ENCODE data around the gene AKAP8L.

The AKAP8L gene

GRCh38 chr19:15448778-15449619 is 30.2 kb upstream of the AKAP8L start:
- peak; percentile 96 for FAIRE-seq

- no peak for FAIRE-seq
Observed at GRCh38 chr19:15448044-15448777, 29.4 kb upstream of the AKAP8L start.

- no peak for FAIRE-seq
Observed at GRCh38 chr19:15447057-15447456, 28.3 kb upstream of the AKAP8L start.

DNA sequence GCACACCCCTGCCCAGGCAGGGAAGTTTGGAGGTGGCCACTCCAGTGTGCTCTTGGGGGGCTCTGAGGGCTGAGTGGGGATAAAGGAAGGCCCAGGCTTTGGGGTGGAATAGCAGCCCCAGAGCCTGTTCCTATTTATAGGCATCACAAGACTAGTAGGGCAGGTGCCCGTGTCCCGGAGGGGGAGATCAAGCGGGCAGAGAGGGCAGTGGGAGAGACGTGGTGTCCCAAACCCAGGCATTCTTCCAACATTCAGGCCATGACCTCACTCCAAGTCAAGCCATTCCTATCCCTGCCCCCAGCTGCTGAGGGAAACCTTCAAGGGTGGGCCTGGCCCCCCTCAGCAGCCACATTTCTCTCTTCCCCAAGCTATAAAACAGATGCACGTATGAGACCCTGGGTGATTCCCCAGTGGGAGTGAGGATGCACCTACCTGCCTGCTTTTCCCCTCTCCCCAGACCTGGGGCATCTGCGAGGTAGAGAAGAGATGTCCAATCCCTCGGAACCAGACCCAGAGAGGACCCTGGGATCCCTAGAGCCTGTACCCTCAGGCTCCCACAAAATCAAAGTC is 27.1 kb upstream of the AKAP8L start:
- FAIRE-seq: no peak

GRCh38 chr19:15445227-15445605 is 26.4 kb upstream of the AKAP8L start:
- FAIRE-seq: no peak

DNA sequence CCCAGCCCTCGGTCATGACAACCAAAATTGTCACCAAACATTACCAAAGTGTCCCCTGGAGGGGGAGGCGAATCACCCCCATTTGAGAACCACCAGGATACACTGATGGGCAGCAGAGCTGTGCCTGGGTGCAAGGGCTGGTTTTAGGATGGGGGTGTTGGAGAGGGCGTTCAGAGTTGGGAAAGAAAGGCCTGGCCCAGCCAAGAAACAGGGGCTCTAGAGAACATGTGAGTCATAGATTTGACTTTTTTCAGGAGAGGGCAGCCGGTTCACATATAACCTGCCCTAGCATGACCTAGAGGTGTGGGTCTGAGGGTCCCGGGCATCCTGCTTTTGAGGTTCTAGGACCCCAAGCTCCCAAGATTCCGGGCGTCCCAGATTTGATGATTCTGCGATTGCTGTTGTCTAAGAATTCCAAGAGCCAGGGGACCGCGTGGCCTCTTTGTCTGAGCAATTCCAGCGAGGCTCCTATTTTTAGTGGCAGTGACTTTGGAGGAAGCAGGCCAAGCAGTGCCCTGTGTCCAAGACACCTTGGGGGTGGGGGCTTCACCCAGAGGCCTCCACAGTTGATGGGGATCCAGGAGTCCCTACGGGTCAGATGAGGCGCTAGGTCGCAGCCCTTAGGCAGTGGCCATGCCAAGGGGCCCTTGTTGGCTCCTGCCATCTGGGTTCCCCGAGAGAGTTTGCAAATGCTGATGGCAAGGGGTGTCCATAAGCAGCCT is 25.9 kb upstream of the AKAP8L start:
- FAIRE-seq: no peak

DNA sequence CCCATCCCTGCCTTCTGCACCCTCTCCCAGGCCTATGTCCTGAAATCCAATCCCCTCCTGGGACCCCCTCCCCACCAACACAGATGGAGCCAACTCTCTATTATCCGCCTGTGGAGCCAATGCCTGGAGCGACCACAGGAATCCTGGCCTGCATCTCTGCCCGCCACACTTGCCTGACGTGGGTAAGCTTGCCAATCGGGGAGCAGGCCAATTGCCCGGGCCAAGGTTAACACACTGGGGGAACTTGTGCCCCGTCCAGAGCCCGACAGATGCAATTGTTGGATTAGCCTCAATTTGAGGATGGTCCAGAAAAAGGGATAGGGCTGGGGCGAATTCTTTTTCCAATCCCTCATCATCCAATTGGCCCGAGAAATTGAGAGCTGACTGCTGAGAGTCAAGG is 25.1 kb upstream of the AKAP8L start:
- no peak for FAIRE-seq

- FAIRE-seq: no peak
Observed at GRCh38 chr19:15443325-15443724, 24.5 kb upstream of the AKAP8L start.

DNA sequence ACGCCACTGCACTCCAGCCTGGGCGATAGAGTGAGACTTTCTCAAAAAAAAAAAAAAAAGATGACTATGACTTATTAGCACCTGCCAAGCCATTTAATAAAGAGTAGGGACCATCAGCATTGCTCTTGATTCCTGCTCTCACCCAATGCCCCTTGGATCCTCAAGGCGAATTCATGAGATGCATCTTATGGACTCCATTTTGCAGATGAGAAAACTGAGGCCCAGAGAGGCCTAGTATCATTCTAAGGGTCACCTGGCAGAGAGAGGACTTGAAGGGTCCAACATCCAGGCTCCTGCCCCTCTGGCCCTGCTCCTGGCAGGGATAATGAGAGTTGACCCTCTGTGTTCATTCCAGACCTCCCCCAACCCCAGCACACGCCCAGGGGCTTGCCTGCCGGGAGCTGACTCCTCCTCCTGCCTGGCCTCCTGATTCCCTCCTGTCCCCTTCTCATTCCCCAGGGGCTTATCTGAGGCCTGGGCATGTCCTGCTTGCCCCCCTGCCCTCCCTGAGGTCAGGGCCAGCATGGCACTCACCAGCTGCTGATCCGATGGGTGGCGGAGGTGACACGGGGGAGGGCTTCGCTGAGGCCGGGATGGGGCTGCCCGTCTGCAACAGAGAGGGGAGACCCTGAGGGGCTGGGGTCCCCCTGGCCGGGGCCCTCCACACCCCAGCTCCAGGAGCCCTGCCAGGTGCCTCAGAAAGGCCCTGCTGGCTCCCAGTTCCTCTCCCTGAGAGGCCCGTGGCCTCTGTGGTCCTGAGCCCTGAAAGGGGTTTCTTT is 23.5 kb upstream of the AKAP8L start:
- no peak for FAIRE-seq

DNA sequence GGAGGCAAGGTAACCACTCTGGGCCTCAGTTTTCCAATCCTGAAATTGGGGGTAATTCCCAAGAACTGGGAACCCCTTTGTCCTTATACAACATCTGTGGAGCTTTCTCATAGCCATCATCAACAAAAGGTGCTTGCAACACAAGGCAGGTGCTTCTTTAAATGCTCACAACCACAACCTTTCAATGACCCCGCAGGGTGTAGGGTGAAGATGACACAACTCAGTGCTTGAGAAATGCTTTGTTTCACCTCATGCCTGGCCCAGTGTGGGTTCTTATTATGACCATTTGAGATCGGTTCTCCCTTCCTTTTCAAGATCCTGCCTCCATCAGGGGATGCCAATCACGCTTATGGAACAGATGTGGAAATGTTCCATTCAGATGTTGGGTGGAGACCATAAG is 22.5 kb upstream of the AKAP8L start:
- no peak for FAIRE-seq

DNA sequence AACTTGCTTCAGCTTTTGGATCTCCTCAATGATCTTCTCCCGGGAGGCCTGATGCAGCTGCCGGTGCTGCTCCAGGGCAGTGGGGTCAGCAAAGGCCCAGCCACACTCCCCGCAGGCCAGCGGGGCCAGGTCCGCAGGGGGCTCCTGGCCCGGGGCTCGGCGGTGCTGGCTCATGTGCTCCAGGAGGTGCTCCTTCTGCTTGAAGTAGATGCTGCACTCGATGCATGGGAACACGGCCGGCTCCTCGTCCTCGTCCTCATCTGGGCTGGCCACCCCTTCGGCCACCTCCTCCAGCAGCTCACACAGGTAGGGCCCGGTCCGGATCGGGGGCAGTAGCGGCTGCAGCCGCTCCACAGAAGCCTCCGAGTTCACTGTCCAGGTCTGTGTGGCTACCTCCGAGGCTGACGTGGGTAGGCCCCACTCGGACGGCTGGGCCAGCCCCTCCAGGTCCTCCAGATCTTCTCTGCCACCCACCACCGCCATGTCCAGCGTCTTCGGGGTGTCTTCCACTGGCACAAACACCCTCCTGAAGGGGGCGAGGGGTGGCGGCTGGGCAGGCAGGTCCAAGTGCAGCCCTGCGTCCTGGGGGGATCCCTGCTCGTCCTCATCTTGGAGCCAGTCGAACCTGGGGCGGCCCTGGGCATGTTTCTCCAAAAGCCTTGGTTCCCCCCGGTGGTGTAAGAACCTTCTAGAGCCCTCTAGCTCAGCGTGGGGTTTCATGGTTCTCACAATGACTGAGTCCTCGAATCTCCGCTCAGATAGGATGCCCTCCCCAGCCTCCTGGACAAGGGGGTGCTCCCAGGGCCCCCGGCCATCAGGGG is 21.2 kb upstream of the AKAP8L start:
- no peak for FAIRE-seq

DNA sequence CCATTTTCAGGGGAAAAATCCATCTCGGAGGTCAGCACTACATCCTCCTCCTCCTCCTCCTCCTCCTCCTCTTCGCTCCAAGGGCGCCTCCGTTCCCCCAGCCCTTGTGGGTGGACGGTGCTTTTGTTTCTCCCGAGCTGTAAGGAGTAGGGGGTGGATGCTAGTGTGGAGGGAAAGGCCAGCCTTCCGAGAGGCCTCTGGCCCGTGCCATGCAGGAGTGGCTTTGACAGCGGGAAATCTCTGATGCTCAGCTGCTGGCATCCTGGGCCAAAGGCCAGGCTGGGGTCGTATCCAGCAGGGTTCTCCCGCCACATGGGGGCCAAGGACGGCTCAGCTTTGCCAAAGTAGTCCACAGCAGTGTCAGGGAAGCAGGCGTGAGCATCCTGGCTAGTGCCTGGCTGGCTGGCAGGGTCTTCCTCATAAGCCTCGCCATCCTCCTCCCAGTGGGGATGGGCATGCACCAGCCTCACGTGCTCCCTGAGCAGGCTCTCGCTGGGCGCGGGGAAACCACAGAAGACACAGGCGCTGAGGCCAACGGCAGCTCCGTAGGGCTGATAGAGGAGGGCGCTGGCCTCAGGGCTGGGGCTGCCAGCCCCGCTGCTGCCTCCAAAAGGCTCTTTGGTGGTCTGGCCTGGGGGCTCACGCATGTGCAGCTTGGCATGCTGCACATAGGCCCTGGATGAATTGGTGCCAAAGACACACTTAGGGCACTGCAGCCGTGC is 20.5 kb upstream of the AKAP8L start:
- FAIRE-seq: no peak

DNA sequence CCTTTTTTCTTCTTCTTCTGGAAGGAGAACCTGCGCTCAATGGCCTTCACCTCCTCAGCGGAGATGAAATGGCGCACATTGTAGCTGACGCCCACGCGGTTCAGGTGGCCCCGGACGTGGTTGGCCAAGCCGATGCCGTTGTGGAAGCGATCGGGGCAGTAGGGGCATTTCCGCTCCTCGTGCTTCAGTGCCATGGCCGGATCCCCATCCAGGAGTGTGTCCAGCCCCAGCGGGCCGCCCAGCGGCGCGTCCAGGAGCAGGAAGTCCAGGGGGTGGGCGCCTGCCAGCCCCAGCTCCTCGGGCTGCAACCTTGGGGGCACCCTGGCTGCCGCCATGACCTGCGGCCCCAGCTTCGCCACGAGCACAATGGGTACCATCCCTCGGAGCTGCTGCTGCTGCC is 19.8 kb upstream of the AKAP8L start:
- FAIRE-seq: no peak

GRCh38 chr19:15438124-15438496 is 19.3 kb upstream of the AKAP8L start:
- FAIRE-seq: no peak

DNA sequence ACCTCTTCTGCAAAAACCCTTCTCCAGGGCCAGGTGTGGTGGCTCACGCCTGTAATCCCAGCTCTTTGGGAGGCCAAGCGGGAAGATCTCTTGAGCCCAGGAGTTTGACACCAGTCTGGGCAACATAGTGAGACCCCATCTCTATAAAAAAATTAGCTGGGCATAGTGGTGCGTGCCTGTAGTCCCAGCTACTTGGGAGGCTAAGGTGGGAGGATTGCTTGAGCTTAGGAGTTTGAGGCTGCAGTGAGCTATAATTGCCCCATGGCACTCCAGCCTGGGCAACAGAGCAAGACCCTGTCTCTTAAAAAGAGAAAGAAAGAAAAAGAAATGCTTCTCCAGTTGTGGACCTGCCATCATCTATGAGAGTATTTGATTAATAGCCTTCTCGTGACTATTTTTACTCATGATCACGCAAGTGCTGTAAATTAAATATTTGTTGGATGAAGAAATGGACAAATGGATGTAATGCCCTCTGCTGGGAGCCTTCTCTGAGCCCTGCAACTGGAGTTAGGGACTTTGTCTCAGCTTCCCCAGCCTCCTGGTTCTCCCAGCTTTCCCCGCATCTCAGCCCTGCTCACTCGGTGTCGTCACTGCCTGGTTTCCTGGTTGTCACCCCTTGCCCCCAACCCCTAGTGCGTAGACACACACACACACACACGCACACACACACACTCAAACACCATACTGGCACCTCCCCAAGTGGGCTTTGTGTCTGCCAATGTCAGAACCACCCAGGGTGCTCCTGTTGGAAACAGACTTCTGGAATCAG is 18.8 kb upstream of the AKAP8L start:
- no peak for FAIRE-seq

- no peak for FAIRE-seq
Observed at GRCh38 chr19:15436826-15437110, 18.0 kb upstream of the AKAP8L start.

DNA sequence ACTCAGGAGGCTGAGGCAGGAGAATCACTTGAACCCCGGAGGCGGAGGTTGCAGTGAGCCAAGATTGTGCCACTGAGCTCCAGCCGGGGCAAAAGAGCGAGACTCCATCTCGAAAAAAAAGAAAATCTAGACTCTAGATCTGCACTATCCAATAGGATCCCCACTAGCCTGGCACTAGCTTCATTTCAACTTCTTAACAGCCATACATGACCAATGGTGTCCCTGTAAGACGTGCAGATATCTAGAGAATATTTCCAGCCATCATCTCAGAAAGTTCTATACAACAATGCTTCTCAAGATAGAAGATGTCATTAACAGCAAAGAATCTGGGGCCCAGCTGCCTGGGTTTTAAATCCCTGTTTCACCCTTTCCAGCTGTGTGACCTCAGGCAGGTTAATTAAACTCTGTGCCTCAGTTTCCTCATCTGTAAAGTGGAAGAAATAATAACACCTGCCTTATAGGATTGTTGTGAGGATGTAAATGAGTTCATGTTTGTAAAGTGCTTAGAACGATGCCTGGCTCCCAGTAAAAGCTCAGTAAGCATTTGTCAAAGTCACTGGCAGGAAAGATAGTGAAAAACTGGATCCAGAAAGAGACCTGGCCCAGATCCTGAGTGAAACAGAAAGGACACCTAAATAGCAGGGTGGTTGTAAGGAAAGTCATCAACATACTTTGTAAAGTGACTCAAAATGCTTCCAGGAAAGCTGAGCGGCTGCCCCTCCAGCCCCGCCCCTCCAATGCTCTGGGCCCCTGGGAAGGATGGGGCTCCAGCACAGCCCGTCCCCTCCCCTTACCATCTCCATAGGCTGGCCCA is 17.4 kb upstream of the AKAP8L start:
- FAIRE-seq: no peak

GRCh38 chr19:15433519-15434069 is 14.8 kb upstream of the AKAP8L start:
- no peak for FAIRE-seq
